ENCODE measurements around the gene HTT. TPM values are rescaled to one million over a fixed set of nuclear protein-coding genes. Genes with fewer than 3 reads are reported as not detected.

The HTT gene
- total and polyA plus RNA-seq, 9 of the 15 experiments (the other 6 are each of a cell fraction or from before 2014, with no cell fraction given) = 0.66 to 31.6 (median 14.7) TPM

- TF ChIP-seq E2F8 (IDR thresholded peaks at IDR 0.05; ENCODE audit: low read depth, partially characterized antibody) = peak; percentile 26
Observed at GRCh38 chr4:3106339-3107186, 32.1 kb downstream of the HTT start (continued).

- CTCF ChIA-PET (ENCODE audit: low intra/inter-chr PET ratio) = interaction anchor here (0.7 to 2.4 kb wide), 4 partner anchors 29 to 373 kb away, joined by 3 to 13 read pairs (median 6); no protein-coding TSS in a partner anchor
- WGBS (ENCODE audit: insufficient coverage, low coverage, missing lambda C conversion rate) = 93% methylated on average over 5 of the region's 5 CpGs
- H3K36me3 ChIP-seq (ENCODE audit: control insufficient read depth, insufficient read depth, low read length) = peaks cover 49% of the 10 kb centered on the region
- TF ChIP-seq NONO (IDR thresholded peaks at IDR 0.05; ENCODE audit: low read depth in 2 of 2, low read length in 1 of 2) (no peak), ASH1L (IDR thresholded peaks at IDR 0.05; ENCODE audit: borderline replicate concordance, low read depth, partially characterized antibody) (no peak), THAP7 (CRISPR knock-in tag; IDR thresholded peaks at IDR 0.05) (no peak), CEBPZ (IDR thresholded peaks at IDR 0.05; ENCODE audit: borderline replicate concordance, low read depth, low read length) (no peak), SMARCA4 (IDR thresholded peaks at IDR 0.05) (no peak)
Observed at GRCh38 chr4:3107271-3107670, 32.8 kb downstream of the HTT start.

More at GRCh38 chr4:3107271-3107670, 32.8 kb downstream of the HTT start:
- Histone ChIP-seq H3K9me1 (ENCODE audit: control insufficient read depth, insufficient read depth, low read length) (no peaks in the 10 kb centered on the region), H3K9me3 (replicated peaks; ENCODE audit: control insufficient read depth, insufficient read depth, low read depth, low read length) (no peaks in the 10 kb centered on the region), H3K9ac (ENCODE audit: insufficient read depth in 1 of 2, low read depth in 2 of 2, low read length in 2 of 2) (no peak overlapping the region), H3K4me2 (ENCODE audit: insufficient read depth, low read length) (no peak overlapping the region), H3K4me3 (no peak overlapping the region), H3K4me1 (replicated peaks in 1 of 2; ENCODE audit: control insufficient read depth in 2 of 2, insufficient read depth in 2 of 2, low read length in 2 of 2) (no peaks in the 10 kb centered on the region; a peak in 1 of 5 replicates), H3K79me2 (ENCODE audit: control insufficient read depth, insufficient read depth, low read length) (no peaks in the 10 kb centered on the region), H2AFZ (ENCODE audit: low read depth, low read length) (no peak overlapping the region), H4K20me1 (replicated peaks; ENCODE audit: control insufficient read depth, insufficient read depth, low read length) (no peaks in the 10 kb centered on the region), H3K27me3 (ENCODE audit: control insufficient read depth in 2 of 2, insufficient read depth in 2 of 2, low read length in 2 of 2) (no peaks in the 10 kb centered on the region), H3K27ac (ENCODE audit: extremely low read depth, low read depth, low read length) (no peak overlapping the region)
- POLR2A ChIA-PET = interaction anchor here (1.0 kb wide), 1 partner anchor 336 kb away, joined by 4 read pairs; no protein-coding TSS in a partner anchor
- BruUV-seq (replicated peaks) = no TSS peak
- in situ Hi-C loops (cut with MboI) = loop anchor here (5.0 kb wide), 1 partner anchor 335 kb away; the partner anchor contains the start of gene HGFAC
- ATAC-seq (no peak), FAIRE-seq (no peak), DNase-seq (ENCODE audit: extremely low read depth in 1 of 4, low spot score in 3 of 4) (no peak)
- intact Hi-C loops (cut with micrococcal nuclease) = loop anchor here (10.0 kb wide), 1 partner anchor 218 kb away; no protein-coding TSS in a partner anchor
